WTC11 (cell line): Measurements from ENCODE around the gene ORM1. TPM values are rescaled to one million over a fixed set of nuclear protein-coding genes. Genes with fewer than 3 reads are reported as not detected.

Source experiments
- ATAC-seq: fragments of 200-7000 bp; cut with Tn5 transposase; 2 replicates; pipeline ENCODE4 v1.10.0; 2021; ENCODE audit warnings: mild to moderate bottlenecking, moderate library complexity
- CTCF ChIA-PET: fragments of 300-600 bp; sonication (Branson Sonifier 250); formaldehyde crosslinking; loops from one replicate; lab custom pipeline; 2021; ENCODE audit warnings: antibody characterized with exemption; lab: Charles Lee
- POLR2A ChIA-PET: fragments of 350-600 bp; sonication (Branson Sonifier 250); formaldehyde crosslinking; loops from one replicate; lab custom pipeline; 2021; ENCODE audit warnings: antibody characterized with exemption; lab: Charles Lee
- DNase-seq: peaks from one replicate; pipeline ENCODE4 v3.0.0; 2021; ENCODE audit warnings: low spot score
- H3K27ac Mint-ChIP-seq: 2 replicates; pipeline ENCODE4 v1.8.0; 2021; ENCODE audit warnings: mixed read lengths
- H3K27me3 Mint-ChIP-seq: 2 replicates; pipeline ENCODE4 v1.8.0; 2021; ENCODE audit warnings: low read depth, mild to moderate bottlenecking, moderate library complexity, mixed read lengths
- H3K36me3 Mint-ChIP-seq: 2 replicates; pipeline ENCODE4 v1.8.0; 2021; ENCODE audit warnings: mixed read lengths
- H3K4me1 Mint-ChIP-seq: 2 replicates; pipeline ENCODE4 v1.8.0; 2022; ENCODE audit warnings: mixed read lengths
- H3K4me3 Mint-ChIP-seq: 2 replicates; pipeline ENCODE4 v1.8.0; 2021; ENCODE audit warnings: mild to moderate bottlenecking, moderate library complexity, mixed read lengths
- H3K9me3 Mint-ChIP-seq: 2 replicates; pipeline ENCODE4 v1.8.0; 2021; ENCODE audit warnings: mixed read lengths
- GRHL2 ChIP-seq: fragments of 250-450 bp; sonication (Bioruptor Pico); IDR thresholded peaks from 2 replicates; pipeline ENCODE4 v1.8.0; 2022; ENCODE audit warnings: mild to moderate bottlenecking, moderate library complexity; ENCODE audit not compliant: insufficient replicate concordance, severe bottlenecking
- JAZF1 ChIP-seq: fragments of 250-450 bp; sonication (Bioruptor Pico); IDR thresholded peaks from 2 replicates; pipeline ENCODE4 v1.9.0; 2021; ENCODE audit warnings: moderate library complexity, mild to moderate bottlenecking, inconsistent platforms
- JUN ChIP-seq: sonication (generic); formaldehyde crosslinking; IDR thresholded peaks from 2 replicates; pipeline ENCODE4 v1.8.0; 2023; ENCODE audit warnings: mild to moderate bottlenecking, missing genetic modification reagents
- KAT7 ChIP-seq: sonication (generic); formaldehyde crosslinking; IDR thresholded peaks from 2 replicates; pipeline ENCODE4 v1.8.1; 2023; ENCODE audit warnings: missing genetic modification reagents, mild to moderate bottlenecking, borderline replicate concordance
- MXD4 ChIP-seq: fragments of 250-450 bp; sonication (Bioruptor Pico); IDR thresholded peaks from 2 replicates; pipeline ENCODE4 v1.8.0; 2021; ENCODE audit warnings: mild to moderate bottlenecking, moderate library complexity, borderline replicate concordance
- MYBL2 ChIP-seq: sonication (generic); formaldehyde crosslinking; IDR thresholded peaks from 2 replicates; pipeline ENCODE4 v1.8.1; 2023; ENCODE audit warnings: mild to moderate bottlenecking, moderate library complexity, missing genetic modification reagents
- RELA ChIP-seq: sonication (generic); formaldehyde crosslinking; IDR thresholded peaks from 2 replicates; pipeline ENCODE4 v1.8.1; 2022; ENCODE audit warnings: missing genetic modification reagents, mild to moderate bottlenecking, borderline replicate concordance
- TCF7 ChIP-seq: sonication (generic); formaldehyde crosslinking; IDR thresholded peaks from 2 replicates; pipeline ENCODE4 v1.8.0; 2022; ENCODE audit warnings: mild to moderate bottlenecking, low read depth, missing genetic modification reagents, moderate library complexity
- ZNF219 ChIP-seq: sonication (generic); formaldehyde crosslinking; IDR thresholded peaks from 2 replicates; pipeline ENCODE4 v1.8.0; 2023; ENCODE audit warnings: missing genetic modification reagents, mild to moderate bottlenecking, borderline replicate concordance
- ZNF416 ChIP-seq: fragments of 250-450 bp; sonication (Bioruptor Pico); IDR thresholded peaks from 2 replicates; pipeline ENCODE4 v1.9.0; 2021; ENCODE audit warnings: mild to moderate bottlenecking, inconsistent platforms
- ZNF671 ChIP-seq: fragments of 250-450 bp; sonication (Bioruptor Pico); IDR thresholded peaks from 2 replicates; pipeline ENCODE4 v1.8.0; 2021; ENCODE audit warnings: mild to moderate bottlenecking
- total RNA-seq: library from RNA; stranded (reverse); gene quantifications from 3 replicates; pipeline ENCODE4 v1.2.3, GENCODE V29; 2021
- TF ChIP-seq, protein P1 (sequence below): sonication (generic); formaldehyde crosslinking; conservative IDR thresholded peaks from 2 replicates; pipeline ENCODE4 v1.8.1; 2022; ENCODE audit warnings: mild to moderate bottlenecking, missing genetic modification reagents
- TF ChIP-seq, protein P2 (sequence below): sonication (generic); formaldehyde crosslinking; IDR thresholded peaks from 2 replicates; pipeline ENCODE4 v1.8.0; 2022; ENCODE audit warnings: mild to moderate bottlenecking, missing genetic modification reagents
- TF ChIP-seq, protein P3 (sequence below): fragments of 250-450 bp; sonication (Bioruptor Pico); IDR thresholded peaks from 2 replicates; pipeline ENCODE4 v1.9.0; 2021; ENCODE audit warnings: mild to moderate bottlenecking, borderline replicate concordance
- TF ChIP-seq, protein P4 (sequence below): sonication (generic); formaldehyde crosslinking; IDR thresholded peaks from 2 replicates; pipeline ENCODE4 v1.8.1; 2023; ENCODE audit warnings: mild to moderate bottlenecking, missing genetic modification reagents, moderate library complexity
- TF ChIP-seq, protein P5 (sequence below): sonication (generic); formaldehyde crosslinking; IDR thresholded peaks from 2 replicates; pipeline ENCODE4 v1.8.1; 2023; ENCODE audit warnings: mild to moderate bottlenecking, missing genetic modification reagents
- TF ChIP-seq, protein P6 (sequence below): sonication (generic); formaldehyde crosslinking; IDR thresholded peaks from 2 replicates; pipeline ENCODE4 v1.8.1; 2023; ENCODE audit warnings: mild to moderate bottlenecking, missing genetic modification reagents, moderate library complexity

ORM1 gene
- total RNA-seq, 1 experiment from 2014 or later: 3.9 TPM

DNA sequence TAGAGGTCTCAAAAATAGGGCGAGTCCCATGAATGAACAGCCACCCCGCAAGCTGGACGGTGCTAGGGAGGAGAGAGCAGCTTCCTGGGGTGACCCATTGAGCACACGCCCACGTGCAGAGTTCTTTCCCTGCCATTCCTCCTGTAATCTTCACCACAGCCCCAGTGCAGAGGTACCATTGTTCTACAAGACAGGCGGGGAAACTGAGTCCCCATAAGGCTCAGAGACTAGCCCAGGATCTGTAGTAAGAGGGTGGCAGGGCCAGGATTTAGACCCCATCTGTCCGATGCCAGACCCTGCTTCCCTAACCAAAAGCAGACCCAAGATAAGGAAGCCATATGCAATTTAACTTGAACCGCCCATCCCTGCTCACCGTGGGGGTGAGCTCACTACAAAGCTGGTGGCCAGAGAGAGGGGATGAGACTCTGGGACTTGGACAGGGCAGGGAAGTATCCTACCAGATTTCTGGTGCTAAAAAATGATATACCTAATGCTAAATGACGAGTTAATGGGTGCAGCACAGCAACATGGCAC, 36.7 kb upstream of the ORM1 start:
- H3K36me3 Mint-ChIP-seq: peaks cover 11% of the 10 kb centered on the region
- no peak overlapping the region for H3K4me3 Mint-ChIP-seq
- DNase-seq (peak; percentile 5), ATAC-seq (no peak)
- H3K27me3 Mint-ChIP-seq: no peaks in the 10 kb centered on the region
- no peak overlapping the region; the same call in 1 of the 2 replicates for H3K27ac Mint-ChIP-seq
- H3K9me3 Mint-ChIP-seq: no peaks in the 10 kb centered on the region
- CTCF ChIA-PET: interaction anchor here (0.9 to 9.0 kb wide), 4 partner anchors 178 to 203 kb away, joined by 3 to 232 read pairs (median 4); no protein-coding TSS in a partner anchor
- TF ChIP-seq TCF7 (CRISPR knock-in tag): no peak
- TF ChIP-seq, protein P1, sequence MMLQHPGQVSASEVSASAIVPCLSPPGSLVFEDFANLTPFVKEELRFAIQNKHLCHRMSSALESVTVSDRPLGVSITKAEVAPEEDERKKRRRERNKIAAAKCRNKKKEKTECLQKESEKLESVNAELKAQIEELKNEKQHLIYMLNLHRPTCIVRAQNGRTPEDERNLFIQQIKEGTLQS (CRISPR knock-in tag): no peak
- TF ChIP-seq MXD4 (CRISPR knock-in tag): no peak
- TF ChIP-seq JUN: no peak
- TF ChIP-seq ZNF671 (CRISPR knock-in tag): no peak
- no peak for TF ChIP-seq ZNF416 (CRISPR knock-in tag)
- TF ChIP-seq, protein P2, sequence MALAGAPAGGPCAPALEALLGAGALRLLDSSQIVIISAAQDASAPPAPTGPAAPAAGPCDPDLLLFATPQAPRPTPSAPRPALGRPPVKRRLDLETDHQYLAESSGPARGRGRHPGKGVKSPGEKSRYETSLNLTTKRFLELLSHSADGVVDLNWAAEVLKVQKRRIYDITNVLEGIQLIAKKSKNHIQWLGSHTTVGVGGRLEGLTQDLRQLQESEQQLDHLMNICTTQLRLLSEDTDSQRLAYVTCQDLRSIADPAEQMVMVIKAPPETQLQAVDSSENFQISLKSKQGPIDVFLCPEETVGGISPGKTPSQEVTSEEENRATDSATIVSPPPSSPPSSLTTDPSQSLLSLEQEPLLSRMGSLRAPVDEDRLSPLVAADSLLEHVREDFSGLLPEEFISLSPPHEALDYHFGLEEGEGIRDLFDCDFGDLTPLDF: no peak
- TF ChIP-seq JAZF1 (CRISPR knock-in tag): no peak
- no peak for TF ChIP-seq ZNF219
- TF ChIP-seq, protein P3, sequence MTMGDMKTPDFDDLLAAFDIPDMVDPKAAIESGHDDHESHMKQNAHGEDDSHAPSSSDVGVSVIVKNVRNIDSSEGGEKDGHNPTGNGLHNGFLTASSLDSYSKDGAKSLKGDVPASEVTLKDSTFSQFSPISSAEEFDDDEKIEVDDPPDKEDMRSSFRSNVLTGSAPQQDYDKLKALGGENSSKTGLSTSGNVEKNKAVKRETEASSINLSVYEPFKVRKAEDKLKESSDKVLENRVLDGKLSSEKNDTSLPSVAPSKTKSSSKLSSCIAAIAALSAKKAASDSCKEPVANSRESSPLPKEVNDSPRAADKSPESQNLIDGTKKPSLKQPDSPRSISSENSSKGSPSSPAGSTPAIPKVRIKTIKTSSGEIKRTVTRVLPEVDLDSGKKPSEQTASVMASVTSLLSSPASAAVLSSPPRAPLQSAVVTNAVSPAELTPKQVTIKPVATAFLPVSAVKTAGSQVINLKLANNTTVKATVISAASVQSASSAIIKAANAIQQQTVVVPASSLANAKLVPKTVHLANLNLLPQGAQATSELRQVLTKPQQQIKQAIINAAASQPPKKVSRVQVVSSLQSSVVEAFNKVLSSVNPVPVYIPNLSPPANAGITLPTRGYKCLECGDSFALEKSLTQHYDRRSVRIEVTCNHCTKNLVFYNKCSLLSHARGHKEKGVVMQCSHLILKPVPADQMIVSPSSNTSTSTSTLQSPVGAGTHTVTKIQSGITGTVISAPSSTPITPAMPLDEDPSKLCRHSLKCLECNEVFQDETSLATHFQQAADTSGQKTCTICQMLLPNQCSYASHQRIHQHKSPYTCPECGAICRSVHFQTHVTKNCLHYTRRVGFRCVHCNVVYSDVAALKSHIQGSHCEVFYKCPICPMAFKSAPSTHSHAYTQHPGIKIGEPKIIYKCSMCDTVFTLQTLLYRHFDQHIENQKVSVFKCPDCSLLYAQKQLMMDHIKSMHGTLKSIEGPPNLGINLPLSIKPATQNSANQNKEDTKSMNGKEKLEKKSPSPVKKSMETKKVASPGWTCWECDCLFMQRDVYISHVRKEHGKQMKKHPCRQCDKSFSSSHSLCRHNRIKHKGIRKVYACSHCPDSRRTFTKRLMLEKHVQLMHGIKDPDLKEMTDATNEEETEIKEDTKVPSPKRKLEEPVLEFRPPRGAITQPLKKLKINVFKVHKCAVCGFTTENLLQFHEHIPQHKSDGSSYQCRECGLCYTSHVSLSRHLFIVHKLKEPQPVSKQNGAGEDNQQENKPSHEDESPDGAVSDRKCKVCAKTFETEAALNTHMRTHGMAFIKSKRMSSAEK: no peak
- no peak for TF ChIP-seq GRHL2 (CRISPR knock-in tag)
- TF ChIP-seq MYBL2: no peak
- TF ChIP-seq, all 79 proteins: peak for 0
- POLR2A ChIA-PET: no interaction called here
- peaks cover 7% of the 10 kb centered on the region for H3K4me1 Mint-ChIP-seq

DNA sequence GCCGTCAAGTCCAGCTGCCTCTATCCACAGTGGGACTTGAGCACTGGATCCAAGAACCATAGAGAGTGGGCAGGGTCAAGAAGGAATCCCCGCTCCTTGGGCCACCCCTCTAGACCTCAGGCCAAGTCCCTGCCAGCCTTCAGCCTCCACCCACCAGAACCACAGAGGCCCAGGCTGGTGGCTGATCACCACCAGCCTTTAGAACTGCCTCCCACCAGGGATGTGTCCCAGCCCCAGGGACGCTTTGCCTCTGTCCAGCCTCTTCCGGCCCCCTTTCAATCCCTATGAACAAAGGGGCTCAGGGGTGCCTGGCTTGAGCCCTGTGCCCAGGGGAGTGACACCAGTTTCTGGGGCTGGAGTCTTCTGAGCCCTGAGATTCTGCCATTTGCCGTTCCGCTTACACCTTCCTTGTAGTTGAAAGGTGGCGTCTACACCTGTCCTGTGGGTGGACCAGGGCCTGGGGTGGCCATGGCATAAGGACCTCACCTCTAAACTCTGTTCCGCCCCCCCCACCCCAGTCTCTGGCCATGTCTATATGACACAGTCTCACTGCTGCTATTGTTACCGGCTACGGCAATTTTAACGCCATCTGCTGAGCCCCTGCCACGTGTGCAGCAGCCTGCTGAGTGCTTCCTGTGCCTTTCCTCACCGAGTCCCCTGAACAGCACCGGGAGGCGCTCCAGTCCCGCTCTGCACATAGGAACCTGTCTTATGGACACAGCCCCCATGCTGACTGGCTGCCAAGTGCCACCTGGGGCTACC, 35.7 kb upstream of the ORM1 start:
- Mint-ChIP-seq H3K9me3 (no peaks in the 10 kb centered on the region), H3K36me3 (peaks cover 14% of the 10 kb centered on the region), H3K27me3 (no peaks in the 10 kb centered on the region), H3K4me1 (peaks cover 7% of the 10 kb centered on the region), H3K27ac (peak overlapping the region; percentile 23; the same call in 1 of the 2 replicates), H3K4me3 (no peak overlapping the region)
- ATAC-seq (no peak), DNase-seq (peak; percentile 12)
- ChIA-PET POLR2A (no interaction called here), CTCF (interaction anchor here (0.9 to 9.0 kb wide), 8 partner anchors 23 to 204 kb away, joined by 3 to 232 read pairs (median 6); partner anchors contain the start of genes COL27A1 and KIF12)
- TF ChIP-seq RELA (CRISPR knock-in tag) (no peak), KAT7 (CRISPR knock-in tag) (no peak)
- TF ChIP-seq, protein P4, sequence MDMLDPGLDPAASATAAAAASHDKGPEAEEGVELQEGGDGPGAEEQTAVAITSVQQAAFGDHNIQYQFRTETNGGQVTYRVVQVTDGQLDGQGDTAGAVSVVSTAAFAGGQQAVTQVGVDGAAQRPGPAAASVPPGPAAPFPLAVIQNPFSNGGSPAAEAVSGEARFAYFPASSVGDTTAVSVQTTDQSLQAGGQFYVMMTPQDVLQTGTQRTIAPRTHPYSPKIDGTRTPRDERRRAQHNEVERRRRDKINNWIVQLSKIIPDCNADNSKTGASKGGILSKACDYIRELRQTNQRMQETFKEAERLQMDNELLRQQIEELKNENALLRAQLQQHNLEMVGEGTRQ (CRISPR knock-in tag): no peak
- TF ChIP-seq, protein P3: no peak
- TF ChIP-seq, protein P5, sequence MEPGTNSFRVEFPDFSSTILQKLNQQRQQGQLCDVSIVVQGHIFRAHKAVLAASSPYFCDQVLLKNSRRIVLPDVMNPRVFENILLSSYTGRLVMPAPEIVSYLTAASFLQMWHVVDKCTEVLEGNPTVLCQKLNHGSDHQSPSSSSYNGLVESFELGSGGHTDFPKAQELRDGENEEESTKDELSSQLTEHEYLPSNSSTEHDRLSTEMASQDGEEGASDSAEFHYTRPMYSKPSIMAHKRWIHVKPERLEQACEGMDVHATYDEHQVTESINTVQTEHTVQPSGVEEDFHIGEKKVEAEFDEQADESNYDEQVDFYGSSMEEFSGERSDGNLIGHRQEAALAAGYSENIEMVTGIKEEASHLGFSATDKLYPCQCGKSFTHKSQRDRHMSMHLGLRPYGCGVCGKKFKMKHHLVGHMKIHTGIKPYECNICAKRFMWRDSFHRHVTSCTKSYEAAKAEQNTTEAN (CRISPR knock-in tag): no peak
- TF ChIP-seq, protein P6, sequence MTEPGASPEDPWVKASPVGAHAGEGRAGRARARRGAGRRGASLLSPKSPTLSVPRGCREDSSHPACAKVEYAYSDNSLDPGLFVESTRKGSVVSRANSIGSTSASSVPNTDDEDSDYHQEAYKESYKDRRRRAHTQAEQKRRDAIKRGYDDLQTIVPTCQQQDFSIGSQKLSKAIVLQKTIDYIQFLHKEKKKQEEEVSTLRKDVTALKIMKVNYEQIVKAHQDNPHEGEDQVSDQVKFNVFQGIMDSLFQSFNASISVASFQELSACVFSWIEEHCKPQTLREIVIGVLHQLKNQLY (CRISPR knock-in tag): no peak
